GM12878 (cell line): ENCODE data around the gene TNFRSF8. TPM values are rescaled to one million over a fixed set of nuclear protein-coding genes. Genes with fewer than 3 reads are reported as not detected.

Source experiments
- ATAC-seq: fragments of 200-7000 bp; cut with Tn5 transposase; 3 replicates; pipeline ENCODE4 v1.9.1; 2020; ENCODE audit warnings: mild to moderate bottlenecking, moderate library complexity
- BruUV-seq: library from RNA; stranded (reverse); fragments of 400-500 nt; replicated peaks from 2 replicates; lab custom pipeline; 2021; lab: Mats Ljungman, UMichigan
- CTCF ChIA-PET: fragments of 300-600 bp; sonication (Branson Sonifier 250); formaldehyde crosslinking; extraction: SDS; loops from one replicate; lab custom pipeline; 2021; ENCODE audit warnings: inconsistent platforms; lab: Yijun Ruan, JAX
- POLR2A ChIA-PET: fragments of 350-600 bp; formaldehyde crosslinking; extraction: SDS; loops from one replicate; lab custom pipeline; 2021; ENCODE audit warnings: inconsistent platforms; lab: Charles Lee
- RAD21 ChIA-PET: fragments of 300-600 bp; sonication (Branson Sonifier 250); formaldehyde crosslinking; loops from one replicate; lab custom pipeline; 2023; ENCODE audit warnings: antibody characterized with exemption; ENCODE audit not compliant: unreplicated experiment; lab: Charles Lee
- SMC1A ChIA-PET: fragments of 300-600 bp; sonication (Branson Sonifier 250); formaldehyde crosslinking; loops from one replicate; lab custom pipeline; 2023; ENCODE audit not compliant: unreplicated experiment, uncharacterized antibody; lab: Charles Lee
- DNase-seq: peaks from one replicate; pipeline ENCODE4 v3.0.0-alpha.2; 2011; ENCODE audit warnings: low read depth, low spot score
- FAIRE-seq: peaks from 3 replicates; lab custom pipeline; 2011; peaks lifted over from hg19 to GRCh38; lab: Jason Lieb, UNC
- H2AFZ ChIP-seq: 2 replicates; pipeline ENCODE4 v1.6.0; 2011; ENCODE audit warnings: low read depth, low read length, control low read depth; ENCODE audit not compliant: control insufficient read depth
- H3K27ac ChIP-seq: 2 replicates; pipeline ENCODE4 v1.5.1; 2011; ENCODE audit warnings: control low read depth; ENCODE audit not compliant: control insufficient read depth, insufficient read depth
- H3K27me3 ChIP-seq, 2 experiments: replicated peaks in 1 of 2; 2 replicates each; pipeline versions ENCODE4 v1.6.0 to v1.6.1; 2011; ENCODE audit warnings: low read length in 1 of 2; ENCODE audit not compliant: control insufficient read depth in 2 of 2, insufficient read depth in 2 of 2
- H3K36me3 ChIP-seq, 2 experiments: 2 replicates each; pipeline ENCODE4 v1.5.1; 2011; ENCODE audit warnings: low read length in 1 of 2; ENCODE audit not compliant: control insufficient read depth in 2 of 2, insufficient read depth in 2 of 2
- H3K4me1 ChIP-seq: 2 replicates; pipeline ENCODE4 v1.6.1; 2011; ENCODE audit warnings: mild to moderate bottlenecking, low read length, moderate library complexity, mixed read lengths; ENCODE audit not compliant: control insufficient read depth, insufficient read depth
- H3K4me2 ChIP-seq: 2 replicates; pipeline ENCODE4 v1.6.0; 2011; ENCODE audit warnings: control low read depth; ENCODE audit not compliant: control insufficient read depth, insufficient read depth
- H3K4me3 ChIP-seq: fragments of 200-600 bp; sonication (generic); 2 replicates; pipeline ENCODE4 v1.5.1; 2016
- H3K79me2 ChIP-seq: 2 replicates; pipeline ENCODE4 v1.6.0; 2011; ENCODE audit warnings: low read length; ENCODE audit not compliant: control insufficient read depth, insufficient read depth
- H3K9ac ChIP-seq: 2 replicates; pipeline ENCODE4 v1.8.0; 2011; ENCODE audit warnings: low read length, control low read depth, mixed read lengths; ENCODE audit not compliant: control insufficient read depth, insufficient read depth
- H3K9me3 ChIP-seq: replicated peaks from 3 replicates; pipeline ENCODE4 v1.5.1; 2011; ENCODE audit warnings: mild to moderate bottlenecking, low read length; ENCODE audit not compliant: control insufficient read depth, insufficient read depth
- H4K20me1 ChIP-seq: 2 replicates; pipeline ENCODE4 v1.6.0; 2011; ENCODE audit not compliant: control insufficient read depth, insufficient read depth
- EGR1 ChIP-seq, 2 experiments: IDR thresholded peaks; 1 replicate in 1 of 2; 2 replicates in 1 of 2; pipeline ENCODE4 v1.6.1; 2011 to 2012; ENCODE audit warnings: low read depth in 2 of 2, low read length in 2 of 2, borderline replicate concordance in 1 of 2, mild to moderate bottlenecking in 1 of 2, moderate library complexity in 1 of 2
- FOS ChIP-seq: IDR thresholded peaks from 3 replicates; pipeline ENCODE4 v1.6.1; 2011; ENCODE audit warnings: borderline replicate concordance; ENCODE audit not compliant: insufficient read length; ENCODE audit errors: extremely low read depth
- FOXK2 ChIP-seq: fragments of 450-650 bp; IDR thresholded peaks from 2 replicates; pipeline ENCODE4 v1.6.1; 2017; ENCODE audit warnings: mild to moderate bottlenecking, moderate library complexity
- MEF2A ChIP-seq: IDR thresholded peaks from 2 replicates; pipeline ENCODE4 v1.6.1; 2011; ENCODE audit warnings: low read depth, mild to moderate bottlenecking, low read length, moderate library complexity; ENCODE audit not compliant: insufficient read depth
- MTA2 ChIP-seq: fragments of 450-650 bp; IDR thresholded peaks from 2 replicates; pipeline ENCODE4 v1.6.1; 2016; ENCODE audit warnings: low read depth, mild to moderate bottlenecking, moderate library complexity
- RAD21 ChIP-seq: IDR thresholded peaks from 2 replicates; pipeline ENCODE4 v1.6.1; 2011; ENCODE audit warnings: mild to moderate bottlenecking, low read depth, low read length, moderate library complexity; ENCODE audit not compliant: insufficient read depth
- SREBF2 ChIP-seq: IDR thresholded peaks from 2 replicates; pipeline ENCODE4 v1.6.1; 2012; ENCODE audit warnings: mild to moderate bottlenecking, low read length
- TBL1XR1 ChIP-seq: IDR thresholded peaks from 2 replicates; pipeline ENCODE4 v1.6.1; 2012; ENCODE audit warnings: low read depth, low read length, improper control_type of control experiment
- ZNF217 ChIP-seq: fragments of 450-650 bp; IDR thresholded peaks from 2 replicates; pipeline ENCODE4 v1.6.1; 2017; ENCODE audit warnings: antibody characterized with exemption, mild to moderate bottlenecking
- ZNF622 ChIP-seq: fragments of 450-650 bp; IDR thresholded peaks from 2 replicates; pipeline ENCODE4 v1.6.1; 2017; ENCODE audit warnings: mild to moderate bottlenecking, inconsistent platforms
- WGBS: methylation state at CpG from one replicate; pipeline ENCODE4 v1.1.6; 2016; ENCODE audit warnings: low lambda C conversion rate; ENCODE audit not compliant: insufficient replicate concordance, insufficient coverage; ENCODE audit errors: missing lambda C conversion rate; 5-methylcytosine and 5-hydroxymethylcytosine counted together
- in situ Hi-C: fragments of 300-500 bp; cut with MboI; formaldehyde crosslinking; loops from 9 replicates; pipeline ENCODE4 v1.14.3; 2018; ENCODE audit warnings: mixed read lengths
- intact Hi-C: fragments of 100-400 bp; cut with micrococcal nuclease; formaldehyde crosslinking; loops from one replicate; pipeline ENCODE4 v1.14.2; 2022; ENCODE audit not compliant: unreplicated experiment
- polyA plus RNA-seq, 11 experiments: library from polyadenylated mRNA; depleted of rRNA in 4 of 11; unstranded in 6 of 11; stranded (reverse) in 5 of 11; fragments of >200 nt; fragmentation: Nextera tagmentation in 4 of 11; fragmentation: Illumina TruSeq in 1 of 11; extraction: Ambion mirVana in 4 of 11; extraction: Trizol in 1 of 11; gene quantifications; 1 replicate in 1 of 11; 2 replicates in 10 of 11; pipeline versions ENCODE4 v1.2.1 to v1.2.3, GENCODE V29; 2011 to 2016; ENCODE audit warnings: inconsistent platforms in 2 of 11, missing spikeins in 2 of 11, low read depth in 1 of 11
- total RNA-seq, 4 experiments: library from RNA; depleted of rRNA in 3 of 4; stranded (reverse); fragments of >200 nt in 3 of 4; fragmentation: Illumina TruSeq in 1 of 4; extraction: Trizol in 1 of 4; gene quantifications; 2 replicates each; pipeline versions ENCODE4 v1.2.1 to v1.2.3, GENCODE V29; 2013 to 2021
- TF ChIP-seq, protein P1 (sequence below): fragments of 450-650 bp; conservative IDR thresholded peaks from 2 replicates; pipeline ENCODE4 v1.6.1; 2017; ENCODE audit warnings: mild to moderate bottlenecking, moderate library complexity
- TF ChIP-seq, protein P2 (sequence below): fragments of 450-650 bp; IDR thresholded peaks from 2 replicates; pipeline ENCODE4 v1.6.1; 2017; ENCODE audit warnings: mild to moderate bottlenecking, moderate library complexity
- TF ChIP-seq, protein P3 (sequence below): fragments of 450-650 bp; IDR thresholded peaks from 2 replicates; pipeline ENCODE4 v1.6.1; 2016; ENCODE audit warnings: mild to moderate bottlenecking
- TF ChIP-seq, protein P4 (sequence below): IDR thresholded peaks from 2 replicates; pipeline ENCODE4 v1.6.1; 2012; ENCODE audit warnings: low read length, inconsistent platforms

The TNFRSF8 gene
- total and polyA plus RNA-seq, 10 of the 15 experiments (the other 5 are each of a cell fraction or from before 2014, with no cell fraction given) = 9.8 to 114 (median 58.8) TPM

DNA sequence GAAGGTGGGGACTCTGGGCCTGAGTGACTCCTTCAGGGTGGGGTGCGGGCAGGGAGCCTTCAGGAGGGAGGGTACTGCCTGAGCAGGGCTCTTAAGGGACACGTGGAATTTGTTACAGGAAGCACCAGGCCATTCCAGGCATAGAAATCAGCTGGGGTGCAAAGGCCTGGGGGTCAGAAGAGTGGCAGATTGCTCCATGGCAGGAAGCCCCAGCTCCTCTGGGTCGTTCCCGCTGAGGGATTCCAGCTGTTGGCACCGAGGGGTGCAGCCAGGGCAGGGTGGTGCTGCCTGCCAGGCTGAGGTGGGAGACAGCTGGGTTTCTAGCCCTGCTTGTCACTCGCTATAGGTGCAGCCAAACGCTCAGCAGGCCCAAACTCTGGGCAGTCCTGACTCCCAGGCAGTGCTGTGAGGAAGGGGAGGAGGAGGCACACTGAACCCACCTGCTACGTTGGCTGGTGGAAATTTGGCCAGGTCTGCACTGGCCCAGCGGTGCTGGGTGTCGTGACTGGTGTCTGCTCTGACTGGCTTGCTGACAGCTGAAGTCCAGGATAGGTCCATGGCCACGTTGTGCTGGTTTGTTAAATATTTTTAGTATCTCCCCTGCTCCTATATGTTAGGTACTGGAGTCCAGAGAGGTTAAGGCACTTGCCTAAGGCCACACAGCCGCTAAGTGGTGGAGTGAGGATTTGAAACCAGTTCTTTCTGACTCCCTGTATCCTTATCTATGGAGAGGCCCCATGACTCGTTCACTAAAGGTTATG is 123.0 kb downstream of the TNFRSF8 start:
- no TSS peak for BruUV-seq
- Histone ChIP-seq H3K9me3 (no peaks in the 10 kb centered on the region), H4K20me1 (peaks cover 11% of the 10 kb centered on the region; the same call in 1 of the 2 replicates), H3K36me3 (peaks cover 15 to 19% of the 10 kb centered on the region in 2 experiments), H3K4me1 (peaks cover 16% of the 10 kb centered on the region), H3K9ac (no peak overlapping the region), H3K4me2 (no peak overlapping the region), H2AFZ (no peak overlapping the region), H3K79me2 (peaks cover 35% of the 10 kb centered on the region), H3K27me3 (no peaks in the 10 kb centered on the region), H3K4me3 (no peak overlapping the region), H3K27ac (no peak overlapping the region)
- ChIA-PET CTCF (interaction anchor here (0.8 to 0.9 kb wide), 2 partner anchors 41 to 61 kb away, joined by 3 to 5 read pairs; no protein-coding TSS in a partner anchor), POLR2A (interaction anchor here (0.9 kb wide), 1 partner anchor 63 kb away, joined by 3 read pairs; no protein-coding TSS in a partner anchor), SMC1A (interaction anchor here (0.8 to 1.2 kb wide), 2 partner anchors 12 to 56 kb away, joined by 3 read pairs; no protein-coding TSS in a partner anchor), RAD21 (interaction anchor here (1.6 kb wide), 1 partner anchor 61 kb away, joined by 4 read pairs; no protein-coding TSS in a partner anchor)
- intact Hi-C loops (no loop called here), in situ Hi-C loops (no loop called here)
- no peak for FAIRE-seq
- no peak for ATAC-seq
- WGBS = 89% methylated on average over 13 of the region's 13 CpGs
- no peak for DNase-seq
- TF ChIP-seq EGR1 (IDR thresholded peaks at IDR 0.05; ENCODE audit: borderline replicate concordance in 1 of 2, low read depth in 2 of 2, low read length in 2 of 2) (no peak), ZNF622 (no peak), FOS (no peak), FOXK2 (no peak), RAD21 (no peak), ZNF217 (no peak), MEF2A (no peak), SREBF2 (no peak), TBL1XR1 (no peak), MTA2 (no peak)
- TF ChIP-seq, protein P1, sequence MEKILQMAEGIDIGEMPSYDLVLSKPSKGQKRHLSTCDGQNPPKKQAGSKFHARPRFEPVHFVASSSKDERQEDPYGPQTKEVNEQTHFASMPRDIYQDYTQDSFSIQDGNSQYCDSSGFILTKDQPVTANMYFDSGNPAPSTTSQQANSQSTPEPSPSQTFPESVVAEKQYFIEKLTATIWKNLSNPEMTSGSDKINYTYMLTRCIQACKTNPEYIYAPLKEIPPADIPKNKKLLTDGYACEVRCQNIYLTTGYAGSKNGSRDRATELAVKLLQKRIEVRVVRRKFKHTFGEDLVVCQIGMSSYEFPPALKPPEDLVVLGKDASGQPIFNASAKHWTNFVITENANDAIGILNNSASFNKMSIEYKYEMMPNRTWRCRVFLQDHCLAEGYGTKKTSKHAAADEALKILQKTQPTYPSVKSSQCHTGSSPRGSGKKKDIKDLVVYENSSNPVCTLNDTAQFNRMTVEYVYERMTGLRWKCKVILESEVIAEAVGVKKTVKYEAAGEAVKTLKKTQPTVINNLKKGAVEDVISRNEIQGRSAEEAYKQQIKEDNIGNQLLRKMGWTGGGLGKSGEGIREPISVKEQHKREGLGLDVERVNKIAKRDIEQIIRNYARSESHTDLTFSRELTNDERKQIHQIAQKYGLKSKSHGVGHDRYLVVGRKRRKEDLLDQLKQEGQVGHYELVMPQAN = no peak
- TF ChIP-seq, protein P2, sequence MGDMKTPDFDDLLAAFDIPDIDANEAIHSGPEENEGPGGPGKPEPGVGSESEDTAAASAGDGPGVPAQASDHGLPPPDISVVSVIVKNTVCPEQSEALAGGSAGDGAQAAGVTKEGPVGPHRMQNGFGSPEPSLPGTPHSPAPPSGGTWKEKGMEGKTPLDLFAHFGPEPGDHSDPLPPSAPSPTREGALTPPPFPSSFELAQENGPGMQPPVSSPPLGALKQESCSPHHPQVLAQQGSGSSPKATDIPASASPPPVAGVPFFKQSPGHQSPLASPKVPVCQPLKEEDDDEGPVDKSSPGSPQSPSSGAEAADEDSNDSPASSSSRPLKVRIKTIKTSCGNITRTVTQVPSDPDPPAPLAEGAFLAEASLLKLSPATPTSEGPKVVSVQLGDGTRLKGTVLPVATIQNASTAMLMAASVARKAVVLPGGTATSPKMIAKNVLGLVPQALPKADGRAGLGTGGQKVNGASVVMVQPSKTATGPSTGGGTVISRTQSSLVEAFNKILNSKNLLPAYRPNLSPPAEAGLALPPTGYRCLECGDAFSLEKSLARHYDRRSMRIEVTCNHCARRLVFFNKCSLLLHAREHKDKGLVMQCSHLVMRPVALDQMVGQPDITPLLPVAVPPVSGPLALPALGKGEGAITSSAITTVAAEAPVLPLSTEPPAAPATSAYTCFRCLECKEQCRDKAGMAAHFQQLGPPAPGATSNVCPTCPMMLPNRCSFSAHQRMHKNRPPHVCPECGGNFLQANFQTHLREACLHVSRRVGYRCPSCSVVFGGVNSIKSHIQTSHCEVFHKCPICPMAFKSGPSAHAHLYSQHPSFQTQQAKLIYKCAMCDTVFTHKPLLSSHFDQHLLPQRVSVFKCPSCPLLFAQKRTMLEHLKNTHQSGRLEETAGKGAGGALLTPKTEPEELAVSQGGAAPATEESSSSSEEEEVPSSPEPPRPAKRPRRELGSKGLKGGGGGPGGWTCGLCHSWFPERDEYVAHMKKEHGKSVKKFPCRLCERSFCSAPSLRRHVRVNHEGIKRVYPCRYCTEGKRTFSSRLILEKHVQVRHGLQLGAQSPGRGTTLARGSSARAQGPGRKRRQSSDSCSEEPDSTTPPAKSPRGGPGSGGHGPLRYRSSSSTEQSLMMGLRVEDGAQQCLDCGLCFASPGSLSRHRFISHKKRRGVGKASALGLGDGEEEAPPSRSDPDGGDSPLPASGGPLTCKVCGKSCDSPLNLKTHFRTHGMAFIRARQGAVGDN = no peak
- TF ChIP-seq, protein P3, sequence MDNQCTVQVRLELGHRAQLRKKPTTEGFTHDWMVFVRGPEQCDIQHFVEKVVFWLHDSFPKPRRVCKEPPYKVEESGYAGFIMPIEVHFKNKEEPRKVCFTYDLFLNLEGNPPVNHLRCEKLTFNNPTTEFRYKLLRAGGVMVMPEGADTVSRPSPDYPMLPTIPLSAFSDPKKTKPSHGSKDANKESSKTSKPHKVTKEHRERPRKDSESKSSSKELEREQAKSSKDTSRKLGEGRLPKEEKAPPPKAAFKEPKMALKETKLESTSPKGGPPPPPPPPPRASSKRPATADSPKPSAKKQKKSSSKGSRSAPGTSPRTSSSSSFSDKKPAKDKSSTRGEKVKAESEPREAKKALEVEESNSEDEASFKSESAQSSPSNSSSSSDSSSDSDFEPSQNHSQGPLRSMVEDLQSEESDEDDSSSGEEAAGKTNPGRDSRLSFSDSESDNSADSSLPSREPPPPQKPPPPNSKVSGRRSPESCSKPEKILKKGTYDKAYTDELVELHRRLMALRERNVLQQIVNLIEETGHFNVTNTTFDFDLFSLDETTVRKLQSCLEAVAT = no peak
- TF ChIP-seq, protein P4, sequence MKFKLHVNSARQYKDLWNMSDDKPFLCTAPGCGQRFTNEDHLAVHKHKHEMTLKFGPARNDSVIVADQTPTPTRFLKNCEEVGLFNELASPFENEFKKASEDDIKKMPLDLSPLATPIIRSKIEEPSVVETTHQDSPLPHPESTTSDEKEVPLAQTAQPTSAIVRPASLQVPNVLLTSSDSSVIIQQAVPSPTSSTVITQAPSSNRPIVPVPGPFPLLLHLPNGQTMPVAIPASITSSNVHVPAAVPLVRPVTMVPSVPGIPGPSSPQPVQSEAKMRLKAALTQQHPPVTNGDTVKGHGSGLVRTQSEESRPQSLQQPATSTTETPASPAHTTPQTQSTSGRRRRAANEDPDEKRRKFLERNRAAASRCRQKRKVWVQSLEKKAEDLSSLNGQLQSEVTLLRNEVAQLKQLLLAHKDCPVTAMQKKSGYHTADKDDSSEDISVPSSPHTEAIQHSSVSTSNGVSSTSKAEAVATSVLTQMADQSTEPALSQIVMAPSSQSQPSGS = no peak
